Measurements from ENCODE around the gene MSRB1. TPM values are rescaled to one million over a fixed set of nuclear protein-coding genes. Genes with fewer than 3 reads are reported as not detected.

MSRB1 gene
- total RNA-seq, 1 donor from 2014 or later: 29.8 TPM

DNA sequence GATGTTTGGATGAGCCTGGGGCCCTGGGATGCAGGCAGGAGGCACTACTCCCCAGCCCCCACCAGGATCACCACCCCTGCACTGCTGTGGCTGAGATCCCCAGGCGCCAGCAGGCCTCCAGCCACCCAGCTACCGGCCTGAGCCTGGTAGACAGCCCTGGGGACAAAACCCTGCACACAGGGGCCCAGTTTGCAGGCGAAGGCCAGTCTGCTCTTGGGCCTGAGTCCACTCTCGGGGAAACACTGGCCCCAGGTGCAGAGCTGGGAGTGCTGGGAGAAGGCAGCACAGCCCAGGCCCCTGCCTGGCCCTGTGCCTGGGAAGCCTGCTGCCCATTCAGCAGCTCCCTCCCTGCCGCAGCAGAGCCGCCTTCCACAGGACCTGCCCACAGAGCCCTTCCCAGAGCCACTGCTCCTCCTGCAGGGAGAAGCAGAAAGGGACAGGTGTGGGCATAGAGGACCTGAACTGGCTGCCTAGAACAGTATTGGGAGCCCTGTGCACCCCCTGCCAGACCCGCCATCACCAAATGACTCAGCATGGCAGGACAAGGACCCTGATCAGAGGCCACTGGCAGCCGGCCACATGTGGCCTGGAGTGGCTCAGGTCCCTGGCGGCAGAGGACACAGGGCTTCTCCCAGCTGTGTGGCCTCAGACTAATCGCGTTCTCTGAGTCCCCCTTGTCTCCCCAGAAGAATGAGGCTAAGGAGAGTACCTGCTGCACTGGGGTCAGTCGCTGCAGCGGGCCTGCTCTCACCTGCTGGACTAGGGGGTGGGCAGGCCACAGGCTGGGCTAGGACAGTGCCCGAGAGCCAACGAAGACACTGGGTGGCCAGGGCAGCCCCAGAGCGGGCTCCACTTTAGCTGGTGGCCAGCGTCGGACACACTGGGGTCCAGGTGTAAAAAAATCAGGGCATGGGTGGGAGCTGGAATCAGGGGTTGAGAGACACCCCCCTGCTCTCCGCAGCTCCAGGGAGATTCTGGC, 10.7 kb downstream of the MSRB1 start:
- H3K36me3 Mint-ChIP-seq (ENCODE audit: low read depth): no peaks in the 10 kb centered on the region
- peaks cover 7% of the 10 kb centered on the region for H3K4me1 Mint-ChIP-seq
- TF ChIP-seq, protein P1, sequence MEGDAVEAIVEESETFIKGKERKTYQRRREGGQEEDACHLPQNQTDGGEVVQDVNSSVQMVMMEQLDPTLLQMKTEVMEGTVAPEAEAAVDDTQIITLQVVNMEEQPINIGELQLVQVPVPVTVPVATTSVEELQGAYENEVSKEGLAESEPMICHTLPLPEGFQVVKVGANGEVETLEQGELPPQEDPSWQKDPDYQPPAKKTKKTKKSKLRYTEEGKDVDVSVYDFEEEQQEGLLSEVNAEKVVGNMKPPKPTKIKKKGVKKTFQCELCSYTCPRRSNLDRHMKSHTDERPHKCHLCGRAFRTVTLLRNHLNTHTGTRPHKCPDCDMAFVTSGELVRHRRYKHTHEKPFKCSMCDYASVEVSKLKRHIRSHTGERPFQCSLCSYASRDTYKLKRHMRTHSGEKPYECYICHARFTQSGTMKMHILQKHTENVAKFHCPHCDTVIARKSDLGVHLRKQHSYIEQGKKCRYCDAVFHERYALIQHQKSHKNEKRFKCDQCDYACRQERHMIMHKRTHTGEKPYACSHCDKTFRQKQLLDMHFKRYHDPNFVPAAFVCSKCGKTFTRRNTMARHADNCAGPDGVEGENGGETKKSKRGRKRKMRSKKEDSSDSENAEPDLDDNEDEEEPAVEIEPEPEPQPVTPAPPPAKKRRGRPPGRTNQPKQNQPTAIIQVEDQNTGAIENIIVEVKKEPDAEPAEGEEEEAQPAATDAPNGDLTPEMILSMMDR (conservative IDR thresholded peaks at IDR 0.05): no peak
- no peak for DNase-seq (ENCODE audit: low read depth, low spot score)
- H3K4me3 Mint-ChIP-seq: no peak overlapping the region
- peaks cover 11% of the 10 kb centered on the region for H3K27me3 Mint-ChIP-seq (ENCODE audit: low read depth)
- H3K27ac Mint-ChIP-seq (ENCODE audit: unreplicated experiment): no peak overlapping the region
- H3K9me3 Mint-ChIP-seq: no peaks in the 10 kb centered on the region

DNA sequence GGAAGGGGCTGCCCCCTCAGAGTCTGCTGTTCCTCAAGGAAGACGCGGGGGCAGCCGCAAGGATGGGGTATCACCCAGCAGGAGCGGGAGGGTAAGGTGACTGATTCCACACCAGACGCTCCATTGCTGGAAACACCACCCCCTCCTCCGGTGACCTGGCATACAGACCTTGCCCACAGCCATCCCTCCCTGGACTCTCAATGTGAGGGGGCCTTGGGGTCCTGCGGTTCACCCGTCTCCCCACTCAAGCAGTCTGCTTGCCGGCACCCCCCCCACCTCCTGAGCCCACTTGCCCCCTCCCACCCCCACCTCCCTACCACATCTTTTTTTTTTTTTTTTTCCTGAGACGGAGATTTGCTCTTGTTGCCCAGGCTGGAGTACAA, 12.7 kb downstream of the MSRB1 start:
- Mint-ChIP-seq H3K27me3 (ENCODE audit: low read depth) (peaks cover 11% of the 10 kb centered on the region), H3K9me3 (no peaks in the 10 kb centered on the region), H3K36me3 (ENCODE audit: low read depth) (no peaks in the 10 kb centered on the region), H3K27ac (ENCODE audit: unreplicated experiment) (no peak overlapping the region), H3K4me3 (no peak overlapping the region), H3K4me1 (peaks cover 7% of the 10 kb centered on the region)
- TF ChIP-seq, protein P1 (conservative IDR thresholded peaks at IDR 0.05): no peak
- no peak for DNase-seq (ENCODE audit: low read depth, low spot score)

DNA sequence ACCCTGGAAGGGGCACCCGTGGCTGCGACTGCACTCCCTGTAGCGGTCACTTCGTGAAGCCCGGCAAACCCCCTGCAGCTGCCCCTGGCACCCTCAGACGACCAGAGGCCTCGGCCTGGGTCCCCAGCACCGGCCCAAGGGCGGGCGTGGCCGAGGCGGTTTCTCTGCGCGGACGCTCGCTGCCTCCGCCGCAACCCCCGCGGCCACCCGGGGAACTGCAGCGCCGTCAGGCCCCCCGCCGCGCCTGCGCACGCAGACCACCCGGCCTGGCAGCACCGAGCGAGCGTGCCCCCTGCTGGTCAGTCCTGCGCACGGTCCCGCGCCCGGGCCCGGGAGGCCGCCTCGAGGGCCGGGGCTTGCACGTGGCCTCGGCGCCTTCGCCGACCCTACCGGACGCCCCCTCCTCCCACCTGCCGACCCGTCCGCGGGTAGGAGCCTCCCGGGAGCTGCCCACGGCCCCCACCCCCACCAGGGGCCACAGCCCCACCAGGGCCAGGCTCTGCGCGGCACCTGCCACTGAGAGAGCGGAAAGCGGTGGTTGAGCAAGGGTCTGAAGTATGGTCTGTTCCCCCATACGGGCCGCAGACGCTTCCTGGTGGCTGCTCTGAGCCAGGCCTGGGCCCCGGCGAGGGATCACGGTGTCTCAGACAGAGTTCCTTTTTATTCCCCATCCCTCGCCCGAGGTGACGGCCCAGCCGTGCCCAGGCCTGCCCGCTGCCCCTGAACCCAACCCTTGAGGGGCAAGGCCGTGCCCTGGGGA, 13.2 kb downstream of the MSRB1 start:
- Mint-ChIP-seq H3K27me3 (ENCODE audit: low read depth) (peaks cover 15% of the 10 kb centered on the region), H3K27ac (ENCODE audit: unreplicated experiment) (no peak overlapping the region), H3K9me3 (no peaks in the 10 kb centered on the region), H3K4me1 (peaks cover 7% of the 10 kb centered on the region), H3K4me3 (no peak overlapping the region), H3K36me3 (ENCODE audit: low read depth) (no peaks in the 10 kb centered on the region)
- TF ChIP-seq, protein P1 (conservative IDR thresholded peaks at IDR 0.05): peak; percentile 93
- DNase-seq (ENCODE audit: low read depth, low spot score): peak; percentile 98

DNA sequence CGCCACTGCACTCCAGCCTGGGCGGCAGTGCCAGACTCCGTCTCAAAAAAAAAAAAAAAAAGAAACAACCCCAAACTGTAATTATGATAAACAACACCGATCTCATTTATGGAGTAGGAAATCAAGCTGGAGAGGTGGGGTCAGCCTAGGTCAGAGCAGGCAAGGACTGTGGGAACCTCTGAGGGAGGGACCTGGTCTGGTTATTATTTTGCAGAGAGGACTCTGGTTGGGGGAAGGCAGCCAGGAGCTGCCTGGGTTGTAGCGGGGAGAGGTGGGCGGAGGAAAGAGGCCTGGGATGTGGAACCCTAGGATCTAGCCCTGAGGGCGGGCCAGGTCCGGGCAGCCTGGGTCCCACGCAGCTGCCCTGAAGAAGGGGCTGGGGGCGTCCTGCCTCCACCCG, 13.9 kb downstream of the MSRB1 start:
- peaks cover 21% of the 10 kb centered on the region for H3K27me3 Mint-ChIP-seq (ENCODE audit: low read depth)
- TF ChIP-seq, protein P1 (conservative IDR thresholded peaks at IDR 0.05): no peak
- no peak overlapping the region for H3K27ac Mint-ChIP-seq (ENCODE audit: unreplicated experiment)
- no peaks in the 10 kb centered on the region for H3K9me3 Mint-ChIP-seq
- H3K4me1 Mint-ChIP-seq: peaks cover 7% of the 10 kb centered on the region
- DNase-seq (ENCODE audit: low read depth, low spot score): no peak
- H3K4me3 Mint-ChIP-seq: peak overlapping the region; percentile 76
- no peaks in the 10 kb centered on the region for H3K36me3 Mint-ChIP-seq (ENCODE audit: low read depth)

DNA sequence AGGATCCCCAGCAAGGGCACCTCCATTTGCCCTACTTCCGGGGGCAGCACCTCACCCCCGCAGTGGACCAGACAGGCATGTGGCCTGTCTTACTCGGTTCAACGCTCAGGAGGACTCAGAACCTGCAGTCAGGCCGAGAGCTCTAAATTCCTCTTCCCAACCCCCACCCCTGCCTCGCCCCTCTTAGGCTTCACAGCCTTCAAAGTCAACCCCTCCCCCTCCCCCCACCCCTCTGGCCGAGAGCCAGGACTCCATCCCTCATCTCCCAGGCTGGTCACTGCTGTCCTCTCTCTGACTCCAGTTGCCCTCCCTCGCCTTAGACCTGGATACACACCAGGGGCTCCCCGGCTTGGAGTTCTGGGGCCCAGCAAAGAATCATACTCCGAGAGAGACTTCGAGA, 16.7 kb downstream of the MSRB1 start:
- DNase-seq (ENCODE audit: low read depth, low spot score): no peak
- Mint-ChIP-seq H3K4me3 (no peak overlapping the region), H3K4me1 (peaks cover 9% of the 10 kb centered on the region), H3K9me3 (no peaks in the 10 kb centered on the region), H3K27me3 (ENCODE audit: low read depth) (peaks cover 43% of the 10 kb centered on the region), H3K36me3 (ENCODE audit: low read depth) (no peaks in the 10 kb centered on the region), H3K27ac (ENCODE audit: unreplicated experiment) (no peak overlapping the region)
- TF ChIP-seq, protein P1 (conservative IDR thresholded peaks at IDR 0.05): no peak
